B cell (primary cell): ENCODE measurements around the gene INHBB.

Source experiments
- EZH2 ChIP-seq: IDR thresholded peaks from 2 replicates; pipeline ENCODE4 v1.6.1; 2012; ENCODE audit warnings: borderline replicate concordance, low read depth, mild to moderate bottlenecking, moderate library complexity, low read length; ENCODE audit not compliant: insufficient read depth, poor library complexity, severe bottlenecking
- TF ChIP-seq, protein P1 (sequence below): fragments of 200-600 bp; IDR thresholded peaks from one replicate; pipeline ENCODE4 v1.8.0; 2022; ENCODE audit warnings: antibody characterized with exemption, mild to moderate bottlenecking

DNA sequence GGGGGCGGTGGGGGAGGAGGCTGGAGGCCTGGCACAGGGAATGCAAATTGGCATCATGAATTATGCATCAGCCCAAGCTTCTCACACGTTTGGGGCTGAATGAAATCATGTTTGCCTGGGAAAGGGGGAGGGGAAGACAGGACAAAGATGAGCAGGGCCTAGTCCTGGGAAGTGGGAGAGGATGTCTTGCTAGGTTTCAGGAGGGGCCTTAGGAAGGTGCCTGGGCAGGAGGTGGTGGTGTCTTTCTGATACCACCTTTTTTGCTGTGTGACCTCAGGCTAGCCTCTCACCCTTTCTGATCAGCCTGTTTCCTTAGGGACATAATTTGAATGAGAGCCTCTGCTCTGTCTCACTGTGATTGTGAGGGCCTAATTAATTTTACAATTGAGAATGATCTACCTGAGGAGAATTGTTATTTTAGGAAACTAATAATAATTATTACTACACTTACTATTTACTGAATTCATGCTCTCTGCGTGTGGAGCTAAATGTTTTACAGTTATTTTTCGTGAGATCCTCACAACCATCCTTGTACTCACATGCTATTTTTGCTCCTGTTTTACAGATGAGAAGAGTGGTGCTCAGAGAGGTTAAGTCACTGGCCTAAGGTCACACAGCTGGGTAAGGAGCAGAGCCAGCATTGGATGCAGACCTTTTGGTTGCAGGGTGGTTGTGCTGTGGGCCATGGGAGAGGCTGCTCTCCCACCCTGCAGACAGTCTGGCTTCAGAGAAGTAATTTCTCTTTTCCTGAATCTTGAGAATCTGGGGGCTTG lies 39.6 kb downstream of the INHBB start:
- TF ChIP-seq, protein P1, sequence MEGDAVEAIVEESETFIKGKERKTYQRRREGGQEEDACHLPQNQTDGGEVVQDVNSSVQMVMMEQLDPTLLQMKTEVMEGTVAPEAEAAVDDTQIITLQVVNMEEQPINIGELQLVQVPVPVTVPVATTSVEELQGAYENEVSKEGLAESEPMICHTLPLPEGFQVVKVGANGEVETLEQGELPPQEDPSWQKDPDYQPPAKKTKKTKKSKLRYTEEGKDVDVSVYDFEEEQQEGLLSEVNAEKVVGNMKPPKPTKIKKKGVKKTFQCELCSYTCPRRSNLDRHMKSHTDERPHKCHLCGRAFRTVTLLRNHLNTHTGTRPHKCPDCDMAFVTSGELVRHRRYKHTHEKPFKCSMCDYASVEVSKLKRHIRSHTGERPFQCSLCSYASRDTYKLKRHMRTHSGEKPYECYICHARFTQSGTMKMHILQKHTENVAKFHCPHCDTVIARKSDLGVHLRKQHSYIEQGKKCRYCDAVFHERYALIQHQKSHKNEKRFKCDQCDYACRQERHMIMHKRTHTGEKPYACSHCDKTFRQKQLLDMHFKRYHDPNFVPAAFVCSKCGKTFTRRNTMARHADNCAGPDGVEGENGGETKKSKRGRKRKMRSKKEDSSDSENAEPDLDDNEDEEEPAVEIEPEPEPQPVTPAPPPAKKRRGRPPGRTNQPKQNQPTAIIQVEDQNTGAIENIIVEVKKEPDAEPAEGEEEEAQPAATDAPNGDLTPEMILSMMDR = no peak
- TF ChIP-seq EZH2 = no peak
